ENCODE results near the gene ARGLU1.

ARGLU1 gene

GRCh38 chr13:106588367-106588766, 20.4 kb upstream of the ARGLU1 start:
- Histone ChIP-seq H3K4me3 (ENCODE audit: insufficient read depth, low read depth, low read length) (no peak overlapping the region), H3K27ac (ENCODE audit: insufficient read depth, low read depth, low read length, poor library complexity, severe bottlenecking) (no peak overlapping the region), H3K36me3 (ENCODE audit: control insufficient read depth, insufficient read depth, low read length) (no peaks in the 10 kb centered on the region), H3K4me1 (ENCODE audit: control insufficient read depth, insufficient read depth, low read length) (no peaks in the 10 kb centered on the region), H3K9me3 (ENCODE audit: control insufficient read depth, low read length) (no peaks in the 10 kb centered on the region), H3K27me3 (ENCODE audit: control insufficient read depth, insufficient read depth, low read length, poor library complexity, severe bottlenecking) (no peaks in the 10 kb centered on the region)
- 94 to 96% methylated on average over 4 of the region's 4 CpGs for WGBS, 2 experiments

- Histone ChIP-seq H3K9me3 (ENCODE audit: control insufficient read depth, low read length) (no peaks in the 10 kb centered on the region), H3K27ac (ENCODE audit: insufficient read depth, low read depth, low read length, poor library complexity, severe bottlenecking) (no peak overlapping the region), H3K4me1 (ENCODE audit: control insufficient read depth, insufficient read depth, low read length) (no peaks in the 10 kb centered on the region), H3K4me3 (ENCODE audit: insufficient read depth, low read depth, low read length) (no peak overlapping the region), H3K27me3 (ENCODE audit: control insufficient read depth, insufficient read depth, low read length, poor library complexity, severe bottlenecking) (no peaks in the 10 kb centered on the region), H3K36me3 (ENCODE audit: control insufficient read depth, insufficient read depth, low read length) (no peaks in the 10 kb centered on the region)
- WGBS, 2 experiments, result 93% methylated on average over 3 of the region's 3 CpGs
These were observed 19.9 kb upstream of the ARGLU1 start for GRCh38 chr13:106587787-106588186.

- WGBS, 2 experiments, result 85 to 86% methylated on average over 4 of the region's 4 CpGs
These were observed 18.8 kb upstream of the ARGLU1 start for GRCh38 chr13:106586648-106587166.

GRCh38 chr13:106581225-106581624, 13.3 kb upstream of the ARGLU1 start:
- H3K4me3 ChIP-seq (ENCODE audit: insufficient read depth, low read depth, low read length), result no peak overlapping the region
- H3K36me3 ChIP-seq (ENCODE audit: control insufficient read depth, insufficient read depth, low read length), result no peaks in the 10 kb centered on the region
- WGBS, 2 experiments, result 92 to 94% methylated on average over 3 to 4 of the region's 4 CpGs
- H3K27ac ChIP-seq (ENCODE audit: insufficient read depth, low read depth, low read length, poor library complexity, severe bottlenecking), result no peak overlapping the region
- H3K4me1 ChIP-seq (ENCODE audit: control insufficient read depth, insufficient read depth, low read length), result no peaks in the 10 kb centered on the region
- H3K27me3 ChIP-seq (ENCODE audit: control insufficient read depth, insufficient read depth, low read length, poor library complexity, severe bottlenecking), result no peaks in the 10 kb centered on the region
- no peaks in the 10 kb centered on the region for H3K9me3 ChIP-seq (ENCODE audit: control insufficient read depth, low read length)

More at GRCh38 chr13:106586648-106587166, 18.8 kb upstream of the ARGLU1 start:
- H3K9me3 ChIP-seq (ENCODE audit: control insufficient read depth, low read length), result no peaks in the 10 kb centered on the region
- H3K27ac ChIP-seq (ENCODE audit: insufficient read depth, low read depth, low read length, poor library complexity, severe bottlenecking), result no peak overlapping the region
- H3K36me3 ChIP-seq (ENCODE audit: control insufficient read depth, insufficient read depth, low read length), result no peaks in the 10 kb centered on the region
- H3K4me1 ChIP-seq (ENCODE audit: control insufficient read depth, insufficient read depth, low read length), result no peaks in the 10 kb centered on the region
- H3K27me3 ChIP-seq (ENCODE audit: control insufficient read depth, insufficient read depth, low read length, poor library complexity, severe bottlenecking), result no peaks in the 10 kb centered on the region
- H3K4me3 ChIP-seq (ENCODE audit: insufficient read depth, low read depth, low read length), result no peak overlapping the region

- Histone ChIP-seq H3K27me3 (ENCODE audit: control insufficient read depth, insufficient read depth, low read length, poor library complexity, severe bottlenecking) (no peaks in the 10 kb centered on the region), H3K9me3 (ENCODE audit: control insufficient read depth, low read length) (no peaks in the 10 kb centered on the region), H3K4me3 (ENCODE audit: insufficient read depth, low read depth, low read length) (no peak overlapping the region), H3K27ac (ENCODE audit: insufficient read depth, low read depth, low read length, poor library complexity, severe bottlenecking) (no peak overlapping the region), H3K4me1 (ENCODE audit: control insufficient read depth, insufficient read depth, low read length) (no peaks in the 10 kb centered on the region), H3K36me3 (ENCODE audit: control insufficient read depth, insufficient read depth, low read length) (no peaks in the 10 kb centered on the region)
These were observed 8.0 kb upstream of the ARGLU1 start for GRCh38 chr13:106575896-106576295.

- 93 to 94% methylated on average over 3 of the region's 3 CpGs for WGBS, 2 experiments
These were observed 5.9 kb upstream of the ARGLU1 start for GRCh38 chr13:106573868-106574267.

GRCh38 chr13:106573284-106573846, 5.4 kb upstream of the ARGLU1 start:
- Histone ChIP-seq H3K4me3 (ENCODE audit: insufficient read depth, low read depth, low read length) (no peak overlapping the region), H3K27me3 (ENCODE audit: control insufficient read depth, insufficient read depth, low read length, poor library complexity, severe bottlenecking) (no peaks in the 10 kb centered on the region), H3K9me3 (ENCODE audit: control insufficient read depth, low read length) (no peaks in the 10 kb centered on the region), H3K4me1 (ENCODE audit: control insufficient read depth, insufficient read depth, low read length) (peaks cover 4% of the 10 kb centered on the region), H3K27ac (ENCODE audit: insufficient read depth, low read depth, low read length, poor library complexity, severe bottlenecking) (no peak overlapping the region), H3K36me3 (ENCODE audit: control insufficient read depth, insufficient read depth, low read length) (no peaks in the 10 kb centered on the region)
- WGBS, 2 experiments, result 84 to 91% methylated on average over 8 of the region's 8 CpGs

More at GRCh38 chr13:106573868-106574267, 5.9 kb upstream of the ARGLU1 start:
- Histone ChIP-seq H3K36me3 (ENCODE audit: control insufficient read depth, insufficient read depth, low read length) (no peaks in the 10 kb centered on the region), H3K4me3 (ENCODE audit: insufficient read depth, low read depth, low read length) (no peak overlapping the region), H3K9me3 (ENCODE audit: control insufficient read depth, low read length) (no peaks in the 10 kb centered on the region), H3K27me3 (ENCODE audit: control insufficient read depth, insufficient read depth, low read length, poor library complexity, severe bottlenecking) (no peaks in the 10 kb centered on the region), H3K27ac (ENCODE audit: insufficient read depth, low read depth, low read length, poor library complexity, severe bottlenecking) (no peak overlapping the region), H3K4me1 (ENCODE audit: control insufficient read depth, insufficient read depth, low read length) (no peaks in the 10 kb centered on the region)

GRCh38 chr13:106570299-106570852, 2.4 kb upstream of the ARGLU1 start:
- Histone ChIP-seq H3K9me3 (ENCODE audit: control insufficient read depth, low read length) (no peaks in the 10 kb centered on the region), H3K27ac (ENCODE audit: insufficient read depth, low read depth, low read length, poor library complexity, severe bottlenecking) (no peak overlapping the region), H3K36me3 (ENCODE audit: control insufficient read depth, insufficient read depth, low read length) (no peaks in the 10 kb centered on the region), H3K4me1 (ENCODE audit: control insufficient read depth, insufficient read depth, low read length) (peaks cover 5% of the 10 kb centered on the region), H3K4me3 (ENCODE audit: insufficient read depth, low read depth, low read length) (no peak overlapping the region), H3K27me3 (ENCODE audit: control insufficient read depth, insufficient read depth, low read length, poor library complexity, severe bottlenecking) (no peaks in the 10 kb centered on the region)
- 41 to 47% methylated on average over 14 of the region's 14 CpGs for WGBS, 2 experiments

- H3K4me1 ChIP-seq (ENCODE audit: control insufficient read depth, insufficient read depth, low read length), result peaks cover 15% of the 10 kb centered on the region
- H3K4me3 ChIP-seq (ENCODE audit: insufficient read depth, low read depth, low read length), result no peak overlapping the region
- no peaks in the 10 kb centered on the region for H3K36me3 ChIP-seq (ENCODE audit: control insufficient read depth, insufficient read depth, low read length)
- H3K27me3 ChIP-seq (ENCODE audit: control insufficient read depth, insufficient read depth, low read length, poor library complexity, severe bottlenecking), result no peaks in the 10 kb centered on the region
- H3K27ac ChIP-seq (ENCODE audit: insufficient read depth, low read depth, low read length, poor library complexity, severe bottlenecking), result no peak overlapping the region
- H3K9me3 ChIP-seq (ENCODE audit: control insufficient read depth, low read length), result no peaks in the 10 kb centered on the region
- 92 to 96% methylated on average over 2 of the region's 3 CpGs for WGBS, 2 experiments
These were observed 1.5 kb upstream of the ARGLU1 start for GRCh38 chr13:106569233-106570095.

GRCh38 chr13:106568299-106569003, 514 bp upstream of the ARGLU1 start:
- peaks cover 22% of the 10 kb centered on the region for H3K4me1 ChIP-seq (ENCODE audit: control insufficient read depth, insufficient read depth, low read length)
- WGBS, 2 experiments, result 30 to 34% methylated on average over 11 of the region's 11 CpGs
- no peaks in the 10 kb centered on the region for H3K27me3 ChIP-seq (ENCODE audit: control insufficient read depth, insufficient read depth, low read length, poor library complexity, severe bottlenecking)
- peak overlapping the region; percentile 96 for H3K4me3 ChIP-seq (ENCODE audit: insufficient read depth, low read depth, low read length)
- no peak overlapping the region for H3K27ac ChIP-seq (ENCODE audit: insufficient read depth, low read depth, low read length, poor library complexity, severe bottlenecking)
- H3K36me3 ChIP-seq (ENCODE audit: control insufficient read depth, insufficient read depth, low read length), result no peaks in the 10 kb centered on the region
- no peaks in the 10 kb centered on the region for H3K9me3 ChIP-seq (ENCODE audit: control insufficient read depth, low read length)
